ENCODE results near the gene TACR2.

DNA sequence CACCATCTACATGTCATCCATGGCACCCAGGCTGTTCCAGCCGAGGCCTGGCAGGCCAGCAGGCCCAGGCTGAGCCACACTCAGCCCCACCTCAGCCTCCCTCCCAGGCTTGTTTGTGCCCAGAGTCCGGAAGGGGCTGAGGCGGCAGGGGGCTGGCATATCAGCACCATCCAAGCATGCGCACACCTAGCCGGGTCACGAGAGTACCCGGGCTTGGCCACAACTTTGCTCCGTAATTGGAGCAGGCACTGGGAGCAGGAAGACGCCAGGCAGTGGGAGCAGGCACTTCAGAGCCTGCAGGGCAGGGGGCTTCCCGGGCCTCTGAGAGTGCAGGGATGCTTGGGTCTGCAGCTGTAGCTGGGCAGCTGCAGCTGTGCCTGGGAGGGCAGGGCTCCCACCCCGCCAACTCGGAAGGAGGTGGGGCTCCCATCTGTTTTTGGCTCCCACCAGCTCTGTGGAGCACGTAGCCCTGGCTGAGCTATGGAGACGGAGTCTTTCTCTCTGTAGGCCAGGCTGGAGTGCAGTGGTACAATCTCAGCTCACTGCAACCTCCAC is 19.3 kb upstream of the TACR2 start:
- TF ChIP-seq, protein P1, sequence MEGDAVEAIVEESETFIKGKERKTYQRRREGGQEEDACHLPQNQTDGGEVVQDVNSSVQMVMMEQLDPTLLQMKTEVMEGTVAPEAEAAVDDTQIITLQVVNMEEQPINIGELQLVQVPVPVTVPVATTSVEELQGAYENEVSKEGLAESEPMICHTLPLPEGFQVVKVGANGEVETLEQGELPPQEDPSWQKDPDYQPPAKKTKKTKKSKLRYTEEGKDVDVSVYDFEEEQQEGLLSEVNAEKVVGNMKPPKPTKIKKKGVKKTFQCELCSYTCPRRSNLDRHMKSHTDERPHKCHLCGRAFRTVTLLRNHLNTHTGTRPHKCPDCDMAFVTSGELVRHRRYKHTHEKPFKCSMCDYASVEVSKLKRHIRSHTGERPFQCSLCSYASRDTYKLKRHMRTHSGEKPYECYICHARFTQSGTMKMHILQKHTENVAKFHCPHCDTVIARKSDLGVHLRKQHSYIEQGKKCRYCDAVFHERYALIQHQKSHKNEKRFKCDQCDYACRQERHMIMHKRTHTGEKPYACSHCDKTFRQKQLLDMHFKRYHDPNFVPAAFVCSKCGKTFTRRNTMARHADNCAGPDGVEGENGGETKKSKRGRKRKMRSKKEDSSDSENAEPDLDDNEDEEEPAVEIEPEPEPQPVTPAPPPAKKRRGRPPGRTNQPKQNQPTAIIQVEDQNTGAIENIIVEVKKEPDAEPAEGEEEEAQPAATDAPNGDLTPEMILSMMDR (IDR thresholded peaks at IDR 0.05), result no peak
- no peak for TF ChIP-seq POLR2AphosphoS5 (IDR thresholded peaks at IDR 0.05; ENCODE audit: low read depth, low read length)
- TF ChIP-seq, protein P2, sequence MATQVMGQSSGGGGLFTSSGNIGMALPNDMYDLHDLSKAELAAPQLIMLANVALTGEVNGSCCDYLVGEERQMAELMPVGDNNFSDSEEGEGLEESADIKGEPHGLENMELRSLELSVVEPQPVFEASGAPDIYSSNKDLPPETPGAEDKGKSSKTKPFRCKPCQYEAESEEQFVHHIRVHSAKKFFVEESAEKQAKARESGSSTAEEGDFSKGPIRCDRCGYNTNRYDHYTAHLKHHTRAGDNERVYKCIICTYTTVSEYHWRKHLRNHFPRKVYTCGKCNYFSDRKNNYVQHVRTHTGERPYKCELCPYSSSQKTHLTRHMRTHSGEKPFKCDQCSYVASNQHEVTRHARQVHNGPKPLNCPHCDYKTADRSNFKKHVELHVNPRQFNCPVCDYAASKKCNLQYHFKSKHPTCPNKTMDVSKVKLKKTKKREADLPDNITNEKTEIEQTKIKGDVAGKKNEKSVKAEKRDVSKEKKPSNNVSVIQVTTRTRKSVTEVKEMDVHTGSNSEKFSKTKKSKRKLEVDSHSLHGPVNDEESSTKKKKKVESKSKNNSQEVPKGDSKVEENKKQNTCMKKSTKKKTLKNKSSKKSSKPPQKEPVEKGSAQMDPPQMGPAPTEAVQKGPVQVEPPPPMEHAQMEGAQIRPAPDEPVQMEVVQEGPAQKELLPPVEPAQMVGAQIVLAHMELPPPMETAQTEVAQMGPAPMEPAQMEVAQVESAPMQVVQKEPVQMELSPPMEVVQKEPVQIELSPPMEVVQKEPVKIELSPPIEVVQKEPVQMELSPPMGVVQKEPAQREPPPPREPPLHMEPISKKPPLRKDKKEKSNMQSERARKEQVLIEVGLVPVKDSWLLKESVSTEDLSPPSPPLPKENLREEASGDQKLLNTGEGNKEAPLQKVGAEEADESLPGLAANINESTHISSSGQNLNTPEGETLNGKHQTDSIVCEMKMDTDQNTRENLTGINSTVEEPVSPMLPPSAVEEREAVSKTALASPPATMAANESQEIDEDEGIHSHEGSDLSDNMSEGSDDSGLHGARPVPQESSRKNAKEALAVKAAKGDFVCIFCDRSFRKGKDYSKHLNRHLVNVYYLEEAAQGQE (IDR thresholded peaks at IDR 0.05; ENCODE audit: insufficient read depth in 1 of 2, low read depth in 2 of 2, low read length in 1 of 2), result no peak

Data from Panc1 (cell line).